H7 (cell line): ENCODE results near the gene NFYB. TPM values are rescaled to one million over a fixed set of nuclear protein-coding genes. Genes with fewer than 3 reads are reported as not detected.
"Not testable (repeated sequence)": the region's sequence is repeated elsewhere in the genome, so short reads cannot be mapped to it uniquely, and the experiment has no call there.

Experiments
- DNase-seq: peaks from one replicate; pipeline ENCODE4 v3.0.0; 2012
- H3K27me3 ChIP-seq: 2 replicates; pipeline ENCODE4 v1.6.0; 2011; ENCODE audit warnings: mild to moderate bottlenecking, low read length; ENCODE audit not compliant: control insufficient read depth, insufficient read depth
- H3K36me3 ChIP-seq: replicated peaks from 2 replicates; pipeline ENCODE4 v1.5.1; 2011; ENCODE audit warnings: low read length; ENCODE audit not compliant: control insufficient read depth, insufficient read depth
- H3K4me3 ChIP-seq: 2 replicates; pipeline ENCODE4 v1.5.1; 2011; ENCODE audit warnings: low read depth, mild to moderate bottlenecking, control low read depth, low read length, moderate library complexity; ENCODE audit not compliant: insufficient read depth
- total RNA-seq: library from RNA; depleted of rRNA; stranded (reverse); fragments of >200 nt; shearing (Covaris generic); gene quantifications from 2 replicates; pipeline ENCODE4 v1.2.3, GENCODE V29; 2014

NFYB gene
- total RNA-seq, 1 experiment from 2014 or later: 22.5 TPM

- Histone ChIP-seq H3K27me3 (no peaks in the 10 kb centered on the region), H3K4me3 (no peak overlapping the region), H3K36me3 (no peaks in the 10 kb centered on the region)
- DNase-seq: no peak
Observed at GRCh38 chr12:104168596-104168995, 30.6 kb upstream of the NFYB start.

GRCh38 chr12:104167519-104168458, 29.8 kb upstream of the NFYB start:
- Histone ChIP-seq H3K27me3 (no peaks in the 10 kb centered on the region), H3K4me3 (no peak overlapping the region), H3K36me3 (no peaks in the 10 kb centered on the region)
- DNase-seq: no peak

- no peaks in the 10 kb centered on the region for H3K27me3 ChIP-seq
- H3K4me3 ChIP-seq: no peak overlapping the region
- no peaks in the 10 kb centered on the region for H3K36me3 ChIP-seq
- DNase-seq: no peak
Observed at GRCh38 chr12:104166465-104166864, 28.5 kb upstream of the NFYB start.

GRCh38 chr12:104165801-104166200, 27.8 kb upstream of the NFYB start:
- Histone ChIP-seq H3K27me3 (no peaks in the 10 kb centered on the region), H3K4me3 (no peak overlapping the region), H3K36me3 (no peaks in the 10 kb centered on the region)
- DNase-seq: no peak

GRCh38 chr12:104164634-104165033, 26.6 kb upstream of the NFYB start:
- no peaks in the 10 kb centered on the region for H3K36me3 ChIP-seq
- no peaks in the 10 kb centered on the region for H3K27me3 ChIP-seq
- no peak overlapping the region for H3K4me3 ChIP-seq
- no peak for DNase-seq

GRCh38 chr12:104163631-104164030, 25.6 kb upstream of the NFYB start:
- Histone ChIP-seq H3K27me3 (no peaks in the 10 kb centered on the region), H3K4me3 (no peak overlapping the region), H3K36me3 (no peaks in the 10 kb centered on the region)
- DNase-seq: no peak

- H3K27me3 ChIP-seq, H3K36me3 ChIP-seq, H3K4me3 ChIP-seq, DNase-seq: not testable (repeated sequence)
Observed at GRCh38 chr12:104163028-104163427, 25.0 kb upstream of the NFYB start.

GRCh38 chr12:104155711-104156555, 17.9 kb upstream of the NFYB start:
- H3K27me3 ChIP-seq: no peaks in the 10 kb centered on the region
- DNase-seq: no peak
- H3K4me3 ChIP-seq: no peak overlapping the region
- H3K36me3 ChIP-seq: no peaks in the 10 kb centered on the region

- DNase-seq: no peak
- Histone ChIP-seq H3K4me3 (no peak overlapping the region), H3K27me3 (no peaks in the 10 kb centered on the region), H3K36me3 (no peaks in the 10 kb centered on the region)
Observed at GRCh38 chr12:104154806-104155205, 16.8 kb upstream of the NFYB start.

GRCh38 chr12:104154286-104154685, 16.3 kb upstream of the NFYB start:
- H3K4me3 ChIP-seq: no peak overlapping the region
- H3K27me3 ChIP-seq: no peaks in the 10 kb centered on the region
- no peak for DNase-seq
- no peaks in the 10 kb centered on the region for H3K36me3 ChIP-seq

GRCh38 chr12:104152685-104153241, 14.8 kb upstream of the NFYB start:
- Histone ChIP-seq H3K27me3 (no peaks in the 10 kb centered on the region), H3K4me3 (no peak overlapping the region), H3K36me3 (no peaks in the 10 kb centered on the region)
- no peak for DNase-seq

GRCh38 chr12:104150416-104150815, 12.4 kb upstream of the NFYB start:
- Histone ChIP-seq H3K4me3 (no peak overlapping the region), H3K27me3 (no peaks in the 10 kb centered on the region), H3K36me3 (no peaks in the 10 kb centered on the region)
- DNase-seq: no peak

- H3K27me3 ChIP-seq: no peaks in the 10 kb centered on the region; the same call in 1 of the 2 replicates
- H3K4me3 ChIP-seq: no peak overlapping the region
- no peak for DNase-seq
- no peaks in the 10 kb centered on the region for H3K36me3 ChIP-seq
Observed at GRCh38 chr12:104147346-104147745, 9.3 kb upstream of the NFYB start.

- Histone ChIP-seq H3K4me3 (no peak overlapping the region), H3K36me3 (no peaks in the 10 kb centered on the region), H3K27me3 (no peaks in the 10 kb centered on the region; the same call in 1 of the 2 replicates)
- DNase-seq: no peak
Observed at GRCh38 chr12:104143918-104144317, 5.9 kb upstream of the NFYB start.
